Measurements from ENCODE around the gene EHBP1. TPM values are rescaled to one million over a fixed set of nuclear protein-coding genes. Genes with fewer than 3 reads are reported as not detected.

Gene EHBP1
- total RNA-seq, 1 experiment from 2014 or later: 32.1 TPM

GRCh38 chr2:63012541-63012940, 307.0 kb downstream of the EHBP1 start:
- BruUV-seq (replicated peaks): no TSS peak
- DNase-seq (ENCODE audit: low spot score): no peak
- H3K9me3 ChIP-seq (ENCODE audit: low read depth, low read length, poor library complexity, severe bottlenecking): no peaks in the 10 kb centered on the region
- TF ChIP-seq EZH2 (IDR thresholded peaks at IDR 0.05; ENCODE audit: borderline replicate concordance, low read depth, low read length, poor library complexity, severe bottlenecking) (no peak), CTCF (conservative IDR thresholded peaks at IDR 0.05; ENCODE audit: low read depth, low read length) (no peak)
- H3K4me1 ChIP-seq (ENCODE audit: insufficient read depth, low read length, poor library complexity, severe bottlenecking): no peaks in the 10 kb centered on the region
- POLR2A ChIA-PET (ENCODE audit: low non-redundant PET): no interaction called here
- CTCF ChIA-PET: no interaction called here
- H3K27ac ChIP-seq (ENCODE audit: low read depth, low read length, poor library complexity, severe bottlenecking): no peak overlapping the region
- intact Hi-C loops (cut with micrococcal nuclease; ENCODE audit: unreplicated experiment): no loop called here
- H3K4me3 ChIP-seq (ENCODE audit: low read depth, low read length, poor library complexity, severe bottlenecking): no peak overlapping the region
- H3K27me3 ChIP-seq (replicated peaks; ENCODE audit: insufficient read depth, low read depth, low read length, poor library complexity): no peaks in the 10 kb centered on the region
- H3K36me3 ChIP-seq (ENCODE audit: insufficient read depth, low read length, poor library complexity, severe bottlenecking): no peaks in the 10 kb centered on the region

- Histone ChIP-seq H3K36me3 (ENCODE audit: insufficient read depth, low read length, poor library complexity, severe bottlenecking) (no peaks in the 10 kb centered on the region), H3K9me3 (ENCODE audit: low read depth, low read length, poor library complexity, severe bottlenecking) (no peaks in the 10 kb centered on the region), H3K4me1 (ENCODE audit: insufficient read depth, low read length, poor library complexity, severe bottlenecking) (no peaks in the 10 kb centered on the region), H3K4me3 (ENCODE audit: low read depth, low read length, poor library complexity, severe bottlenecking) (no peak overlapping the region), H3K27ac (ENCODE audit: low read depth, low read length, poor library complexity, severe bottlenecking) (no peak overlapping the region), H3K27me3 (replicated peaks; ENCODE audit: insufficient read depth, low read depth, low read length, poor library complexity) (no peaks in the 10 kb centered on the region)
- no TSS peak for BruUV-seq (replicated peaks)
- no peak for DNase-seq (ENCODE audit: low spot score)
- CTCF ChIA-PET: no interaction called here
- TF ChIP-seq CTCF (conservative IDR thresholded peaks at IDR 0.05; ENCODE audit: low read depth, low read length) (no peak), EZH2 (IDR thresholded peaks at IDR 0.05; ENCODE audit: borderline replicate concordance, low read depth, low read length, poor library complexity, severe bottlenecking) (no peak)
- intact Hi-C loops (cut with micrococcal nuclease; ENCODE audit: unreplicated experiment): no loop called here
- POLR2A ChIA-PET (ENCODE audit: low non-redundant PET): no interaction called here
These were observed 307.9 kb downstream of the EHBP1 start for GRCh38 chr2:63013438-63013837.

GRCh38 chr2:63015389-63015788, 309.9 kb downstream of the EHBP1 start:
- Histone ChIP-seq H3K36me3 (ENCODE audit: insufficient read depth, low read length, poor library complexity, severe bottlenecking) (no peaks in the 10 kb centered on the region), H3K4me3 (ENCODE audit: low read depth, low read length, poor library complexity, severe bottlenecking) (no peak overlapping the region), H3K9me3 (ENCODE audit: low read depth, low read length, poor library complexity, severe bottlenecking) (no peaks in the 10 kb centered on the region), H3K27ac (ENCODE audit: low read depth, low read length, poor library complexity, severe bottlenecking) (no peak overlapping the region), H3K27me3 (replicated peaks; ENCODE audit: insufficient read depth, low read depth, low read length, poor library complexity) (no peaks in the 10 kb centered on the region), H3K4me1 (ENCODE audit: insufficient read depth, low read length, poor library complexity, severe bottlenecking) (no peaks in the 10 kb centered on the region)
- BruUV-seq (replicated peaks): no TSS peak
- ChIA-PET POLR2A (ENCODE audit: low non-redundant PET) (no interaction called here), CTCF (no interaction called here)
- intact Hi-C loops (cut with micrococcal nuclease; ENCODE audit: unreplicated experiment): no loop called here
- DNase-seq (ENCODE audit: low spot score): no peak
- no peak for TF ChIP-seq EZH2 (IDR thresholded peaks at IDR 0.05; ENCODE audit: borderline replicate concordance, low read depth, low read length, poor library complexity, severe bottlenecking)
- no peak for TF ChIP-seq CTCF (conservative IDR thresholded peaks at IDR 0.05; ENCODE audit: low read depth, low read length)
